AG09319 (cell line): ENCODE results near the gene CORT.

Experiments used
- DNase-seq: peaks from one replicate; pipeline ENCODE4 v3.0.0-alpha.2; 2010; ENCODE audit warnings: low read depth; ENCODE audit errors: extremely low read depth
- TF ChIP-seq, protein P1 (sequence below): IDR thresholded peaks from 2 replicates; pipeline ENCODE4 v1.5.1; 2011; ENCODE audit warnings: low read depth, mild to moderate bottlenecking, inconsistent platforms, low read length, moderate library complexity

Gene CORT

GRCh38 chr1:10484521-10484920, 34.7 kb downstream of the CORT start:
- TF ChIP-seq, protein P1, sequence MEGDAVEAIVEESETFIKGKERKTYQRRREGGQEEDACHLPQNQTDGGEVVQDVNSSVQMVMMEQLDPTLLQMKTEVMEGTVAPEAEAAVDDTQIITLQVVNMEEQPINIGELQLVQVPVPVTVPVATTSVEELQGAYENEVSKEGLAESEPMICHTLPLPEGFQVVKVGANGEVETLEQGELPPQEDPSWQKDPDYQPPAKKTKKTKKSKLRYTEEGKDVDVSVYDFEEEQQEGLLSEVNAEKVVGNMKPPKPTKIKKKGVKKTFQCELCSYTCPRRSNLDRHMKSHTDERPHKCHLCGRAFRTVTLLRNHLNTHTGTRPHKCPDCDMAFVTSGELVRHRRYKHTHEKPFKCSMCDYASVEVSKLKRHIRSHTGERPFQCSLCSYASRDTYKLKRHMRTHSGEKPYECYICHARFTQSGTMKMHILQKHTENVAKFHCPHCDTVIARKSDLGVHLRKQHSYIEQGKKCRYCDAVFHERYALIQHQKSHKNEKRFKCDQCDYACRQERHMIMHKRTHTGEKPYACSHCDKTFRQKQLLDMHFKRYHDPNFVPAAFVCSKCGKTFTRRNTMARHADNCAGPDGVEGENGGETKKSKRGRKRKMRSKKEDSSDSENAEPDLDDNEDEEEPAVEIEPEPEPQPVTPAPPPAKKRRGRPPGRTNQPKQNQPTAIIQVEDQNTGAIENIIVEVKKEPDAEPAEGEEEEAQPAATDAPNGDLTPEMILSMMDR: no peak
- no peak for DNase-seq

GRCh38 chr1:10489291-10490055, 39.6 kb downstream of the CORT start:
- DNase-seq: no peak
- TF ChIP-seq, protein P1: no peak

- DNase-seq: no peak
- TF ChIP-seq, protein P1: no peak
Measured at GRCh38 chr1:10490286-10490970, 40.6 kb downstream of the CORT start.

DNA sequence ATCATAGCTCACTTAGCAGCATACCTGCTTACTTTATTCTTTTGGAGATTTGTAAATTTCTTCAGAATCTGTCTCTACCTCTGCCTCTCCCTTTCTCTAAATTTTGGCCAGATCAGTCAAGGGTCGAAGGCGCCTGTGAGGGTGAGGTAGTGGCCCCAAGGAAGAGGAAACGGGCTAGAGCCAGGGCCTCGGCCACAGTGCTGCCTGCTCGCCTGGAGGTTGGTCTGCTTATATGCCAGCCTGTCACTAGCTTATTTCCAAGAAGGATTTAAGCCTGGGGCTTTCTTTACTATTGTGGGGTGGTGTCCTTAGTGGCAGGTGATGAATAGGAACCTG, 44.6 kb downstream of the CORT start:
- no peak for DNase-seq
- TF ChIP-seq, protein P1: no peak

DNA sequence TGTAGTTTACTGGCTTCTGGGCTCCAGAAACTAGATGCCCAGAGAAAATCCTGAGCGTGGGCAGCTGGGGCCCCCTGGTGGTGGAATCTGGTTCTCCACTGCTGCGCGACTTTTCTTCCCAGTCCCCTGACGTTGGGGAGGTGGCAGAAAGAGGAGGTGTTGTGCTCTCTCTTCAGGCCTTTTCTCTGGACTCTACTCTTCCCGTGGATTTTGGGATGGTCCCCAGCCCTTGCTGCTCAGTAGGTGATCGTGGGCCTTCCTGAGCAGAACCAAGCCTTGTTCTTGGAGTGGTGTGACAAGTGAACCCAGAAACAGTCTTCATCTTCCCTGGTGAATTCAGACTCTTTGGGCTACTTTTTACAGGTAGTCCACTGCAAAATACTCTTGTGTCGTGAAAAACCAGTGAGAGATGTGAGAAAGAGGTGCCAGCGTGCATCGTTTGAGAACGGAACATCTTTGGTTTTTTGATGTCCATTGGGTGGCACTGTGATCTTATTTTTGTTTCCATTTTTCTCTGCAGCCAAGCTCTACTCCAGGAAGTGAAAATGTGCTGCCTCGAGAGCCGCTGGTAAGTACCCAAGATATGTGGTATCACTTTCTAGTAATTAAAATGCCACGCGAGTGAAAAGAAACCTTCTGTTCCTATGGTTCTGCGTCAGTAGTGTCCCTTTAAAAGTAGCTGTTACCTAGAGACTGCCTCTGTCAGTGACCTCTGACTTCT, 45.1 kb downstream of the CORT start:
- TF ChIP-seq, protein P1: peak; percentile 92
- DNase-seq: no peak

GRCh38 chr1:10495475-10495817, 45.6 kb downstream of the CORT start:
- TF ChIP-seq, protein P1: no peak
- DNase-seq: no peak

GRCh38 chr1:10495952-10496351, 46.1 kb downstream of the CORT start:
- no peak for DNase-seq
- TF ChIP-seq, protein P1: no peak
